ENCODE data around the gene LAMA2.

GRCh38 chr6:129031051-129031599 lies 148.2 kb downstream of the LAMA2 start:
- TF ChIP-seq CTCF (IDR thresholded peaks at IDR 0.05) (no peak), POLR2A (IDR thresholded peaks at IDR 0.05) (no peak)

Measured in uterus (tissue), 2 donors.